GM13977 (cell line): ENCODE results near the gene NFX1.
"Not testable (repeated sequence)": the region's sequence is repeated elsewhere in the genome, so short reads cannot be mapped to it uniquely, and the experiment has no call there.

ENCODE experiments used
- DNase-seq: peaks from one replicate; pipeline ENCODE4 v3.0.0; 2012; ENCODE audit warnings: low spot score
- in situ Hi-C: fragments of 300-500 bp; cut with MboI; formaldehyde crosslinking; loops from one replicate; pipeline ENCODE4 v1.12.0; 2022; ENCODE audit warnings: low sequenced_read_pairs, low pct_unique_long_range_greater_than_20kb, mixed read lengths, inconsistent platforms; ENCODE audit not compliant: unreplicated experiment
- TF ChIP-seq, protein P1 (sequence below): IDR thresholded peaks from 2 replicates; pipeline ENCODE4 v1.5.1; 2012; ENCODE audit warnings: mild to moderate bottlenecking, control low read depth; ENCODE audit not compliant: insufficient read depth; ENCODE audit errors: extremely low read depth, missing control alignments

The NFX1 gene

DNA sequence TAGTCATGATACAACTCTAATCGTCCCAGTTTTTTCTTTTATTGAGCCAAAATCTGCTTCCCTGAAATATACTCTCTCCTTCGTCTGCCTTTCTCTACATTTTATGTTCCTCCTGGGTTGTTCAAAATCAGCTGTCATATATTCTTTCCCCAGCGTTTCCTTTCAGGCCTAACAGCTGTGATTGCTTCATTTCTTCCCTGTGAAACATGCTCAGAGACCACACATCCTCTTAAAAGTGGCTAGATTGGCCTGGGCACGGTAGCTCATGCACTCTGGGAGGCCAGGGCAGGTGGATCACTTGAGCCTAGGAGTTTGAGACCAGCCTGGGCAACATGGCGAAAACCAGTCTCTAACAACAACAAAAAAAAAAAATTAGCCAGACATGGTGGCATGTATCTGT is 25.1 kb downstream of the NFX1 start:
- in situ Hi-C loops = no loop called here
- TF ChIP-seq, protein P1, sequence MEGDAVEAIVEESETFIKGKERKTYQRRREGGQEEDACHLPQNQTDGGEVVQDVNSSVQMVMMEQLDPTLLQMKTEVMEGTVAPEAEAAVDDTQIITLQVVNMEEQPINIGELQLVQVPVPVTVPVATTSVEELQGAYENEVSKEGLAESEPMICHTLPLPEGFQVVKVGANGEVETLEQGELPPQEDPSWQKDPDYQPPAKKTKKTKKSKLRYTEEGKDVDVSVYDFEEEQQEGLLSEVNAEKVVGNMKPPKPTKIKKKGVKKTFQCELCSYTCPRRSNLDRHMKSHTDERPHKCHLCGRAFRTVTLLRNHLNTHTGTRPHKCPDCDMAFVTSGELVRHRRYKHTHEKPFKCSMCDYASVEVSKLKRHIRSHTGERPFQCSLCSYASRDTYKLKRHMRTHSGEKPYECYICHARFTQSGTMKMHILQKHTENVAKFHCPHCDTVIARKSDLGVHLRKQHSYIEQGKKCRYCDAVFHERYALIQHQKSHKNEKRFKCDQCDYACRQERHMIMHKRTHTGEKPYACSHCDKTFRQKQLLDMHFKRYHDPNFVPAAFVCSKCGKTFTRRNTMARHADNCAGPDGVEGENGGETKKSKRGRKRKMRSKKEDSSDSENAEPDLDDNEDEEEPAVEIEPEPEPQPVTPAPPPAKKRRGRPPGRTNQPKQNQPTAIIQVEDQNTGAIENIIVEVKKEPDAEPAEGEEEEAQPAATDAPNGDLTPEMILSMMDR = no peak
- DNase-seq = no peak

DNA sequence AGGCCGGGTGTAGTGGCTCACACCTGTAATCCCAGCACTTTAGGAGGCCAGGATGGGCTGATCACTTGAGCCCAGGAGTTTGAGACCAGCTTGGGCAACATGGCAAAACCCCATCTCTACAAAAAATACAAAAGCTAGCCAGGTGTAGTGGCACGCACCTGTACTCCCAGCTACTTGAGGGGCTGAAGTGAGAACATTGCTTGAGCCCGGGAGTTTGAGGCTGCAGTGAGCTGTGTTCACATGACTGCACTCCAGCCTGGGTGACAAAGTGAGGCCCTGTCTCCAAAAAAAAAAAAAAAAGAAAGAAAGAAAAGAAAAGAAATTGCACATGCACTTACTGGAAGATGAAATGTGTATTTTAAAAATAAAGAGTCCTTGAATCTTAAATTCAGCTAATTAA is 26.8 kb downstream of the NFX1 start:
- in situ Hi-C loops, DNase-seq: not testable (repeated sequence)

DNA sequence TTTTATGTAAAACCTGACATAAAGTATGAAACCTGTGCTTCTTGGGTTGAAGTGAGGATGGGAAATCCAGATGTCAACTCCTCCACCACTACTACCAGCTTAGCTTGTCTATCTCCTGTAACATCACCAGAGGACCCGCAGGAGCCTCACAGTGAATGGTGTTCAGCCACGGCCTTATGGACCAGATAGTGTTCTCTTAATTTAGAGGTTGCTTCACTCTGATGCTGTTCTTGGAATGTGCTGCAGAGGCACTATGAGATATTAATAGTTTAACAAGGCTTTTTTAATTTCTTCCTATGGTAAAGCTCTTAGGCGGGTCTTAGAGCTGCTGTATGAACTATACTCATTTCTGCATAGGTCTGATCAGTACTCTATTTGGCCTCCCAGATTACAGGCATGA is 27.9 kb downstream of the NFX1 start:
- in situ Hi-C loops = no loop called here
- TF ChIP-seq, protein P1 = no peak
- no peak for DNase-seq

DNA sequence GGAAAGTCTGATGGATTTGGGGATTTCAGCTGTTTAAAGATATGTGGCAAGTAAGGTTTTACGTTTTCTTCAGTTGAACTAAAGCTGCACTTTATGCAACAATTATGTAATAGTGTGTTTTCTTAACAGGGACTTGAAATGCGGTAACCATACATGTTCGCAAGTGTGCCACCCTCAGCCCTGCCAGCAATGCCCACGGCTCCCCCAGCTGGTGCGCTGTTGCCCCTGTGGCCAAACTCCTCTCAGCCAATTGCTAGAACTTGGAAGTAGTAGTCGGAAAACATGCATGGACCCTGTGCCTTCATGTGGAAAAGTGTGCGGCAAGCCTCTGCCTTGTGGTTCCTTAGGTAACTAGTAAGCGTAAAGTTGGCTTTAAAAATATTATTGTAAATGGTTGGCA is 28.5 kb downstream of the NFX1 start:
- in situ Hi-C loops = no loop called here
- no peak for DNase-seq
- TF ChIP-seq, protein P1 = no peak

DNA sequence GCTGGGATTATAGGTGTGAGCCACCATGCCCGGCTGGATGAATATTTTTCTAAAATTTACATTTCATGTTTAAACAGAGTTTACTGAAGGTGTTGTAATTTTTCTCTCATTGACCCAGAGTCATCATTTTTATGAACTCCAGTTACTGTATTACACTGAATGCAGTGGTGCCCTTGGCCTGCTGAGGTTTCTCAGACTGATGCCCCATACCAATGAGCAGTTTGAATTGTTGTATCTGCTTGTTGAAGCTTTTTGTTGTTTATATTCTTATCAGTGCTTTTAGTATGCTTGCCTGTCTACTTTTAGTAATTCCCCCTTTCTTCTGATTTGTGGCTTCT is 29.9 kb downstream of the NFX1 start:
- no peak for DNase-seq
- in situ Hi-C loops = no loop called here

DNA sequence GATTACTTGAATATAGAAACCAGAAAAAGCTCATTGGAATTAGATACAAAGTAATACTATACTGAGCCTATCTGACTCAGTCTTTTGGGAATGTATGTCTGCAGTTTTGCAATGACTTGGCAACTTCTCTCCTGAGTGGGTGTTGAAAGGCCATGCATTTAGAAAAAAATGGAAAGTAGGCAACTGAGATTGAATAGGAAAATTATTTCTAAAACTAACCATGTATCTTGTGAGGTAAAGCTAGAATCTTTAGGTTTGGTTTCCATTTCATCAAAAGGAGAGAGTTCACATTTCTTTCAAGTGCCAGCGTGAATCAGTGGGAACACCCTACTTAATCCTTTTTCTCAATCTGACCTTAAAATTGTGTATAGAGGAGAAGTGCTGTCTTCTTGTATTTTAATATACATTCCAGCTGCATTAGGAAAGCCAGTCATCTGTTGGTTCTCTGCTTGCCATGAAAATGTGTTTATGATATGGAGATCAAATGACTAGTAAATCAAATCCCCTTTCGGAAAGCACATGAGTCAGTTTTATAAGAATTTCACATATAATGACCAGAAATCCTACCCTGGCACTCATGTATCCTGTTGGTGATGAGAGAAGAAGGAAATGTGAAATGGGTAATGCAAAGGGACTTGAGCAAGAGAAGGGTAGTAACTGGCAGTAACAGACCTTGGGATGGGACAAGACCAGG is 30.4 kb downstream of the NFX1 start:
- DNase-seq = no peak
- TF ChIP-seq, protein P1 = no peak
- in situ Hi-C loops = no loop called here

More for the DNA sequence above, 29.9 kb downstream of the NFX1 start:
- TF ChIP-seq, protein P1 = no peak

DNA sequence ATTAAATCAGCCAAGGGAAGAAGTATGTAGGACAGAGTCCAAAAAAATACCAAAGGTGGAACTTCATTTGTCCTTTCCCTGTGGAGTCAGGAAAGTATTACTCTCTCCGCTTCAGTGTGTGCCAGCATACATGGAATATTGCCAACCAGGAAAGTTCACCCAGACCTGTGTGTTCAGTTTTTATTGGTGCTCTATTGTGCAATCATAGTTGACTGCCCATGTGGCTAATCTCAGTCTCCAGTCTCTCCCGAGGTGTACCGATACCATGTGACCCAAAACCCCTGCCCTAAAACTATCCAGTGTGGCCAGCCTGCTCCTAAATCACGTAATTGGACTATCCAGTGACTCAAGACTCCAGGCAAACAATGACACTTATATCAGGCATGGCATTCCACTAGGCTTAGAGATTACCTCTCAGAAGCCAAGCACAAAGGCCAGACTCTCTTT is 38.8 kb downstream of the NFX1 start:
- in situ Hi-C loops = no loop called here
- TF ChIP-seq, protein P1 = no peak
- no peak for DNase-seq
